IPS-NIHi11 (cell line): ENCODE measurements around the gene CCDC78.
"Not testable (repeated sequence)": the region's sequence is repeated elsewhere in the genome, so short reads cannot be mapped to it uniquely, and the experiment has no call there.

Source experiments
- DNase-seq: peaks from one replicate; pipeline ENCODE4 v3.0.0; 2012; ENCODE audit warnings: mixed read lengths, low spot score

Gene CCDC78

DNA sequence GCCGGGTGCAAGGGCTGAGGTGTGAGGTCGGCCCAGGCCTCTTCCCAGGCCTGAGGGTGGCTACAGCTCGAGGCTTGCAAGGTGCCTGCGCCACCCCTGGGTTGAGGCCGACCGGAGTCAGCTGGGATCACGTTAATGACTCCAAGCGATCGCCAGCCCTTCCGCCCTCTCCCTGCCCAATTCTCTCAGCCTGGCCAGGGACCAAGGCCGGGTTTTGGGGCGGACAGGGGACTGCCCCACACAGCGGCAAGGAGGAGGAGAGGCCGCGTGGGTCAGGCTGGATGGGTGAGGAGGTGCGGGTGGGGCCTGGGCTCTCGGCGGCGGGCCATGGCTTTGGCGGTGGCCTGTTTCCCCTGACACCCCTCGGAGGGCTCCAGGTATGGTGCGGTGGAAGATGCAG, 32.9 kb downstream of the CCDC78 start:
- no peak for DNase-seq

DNA sequence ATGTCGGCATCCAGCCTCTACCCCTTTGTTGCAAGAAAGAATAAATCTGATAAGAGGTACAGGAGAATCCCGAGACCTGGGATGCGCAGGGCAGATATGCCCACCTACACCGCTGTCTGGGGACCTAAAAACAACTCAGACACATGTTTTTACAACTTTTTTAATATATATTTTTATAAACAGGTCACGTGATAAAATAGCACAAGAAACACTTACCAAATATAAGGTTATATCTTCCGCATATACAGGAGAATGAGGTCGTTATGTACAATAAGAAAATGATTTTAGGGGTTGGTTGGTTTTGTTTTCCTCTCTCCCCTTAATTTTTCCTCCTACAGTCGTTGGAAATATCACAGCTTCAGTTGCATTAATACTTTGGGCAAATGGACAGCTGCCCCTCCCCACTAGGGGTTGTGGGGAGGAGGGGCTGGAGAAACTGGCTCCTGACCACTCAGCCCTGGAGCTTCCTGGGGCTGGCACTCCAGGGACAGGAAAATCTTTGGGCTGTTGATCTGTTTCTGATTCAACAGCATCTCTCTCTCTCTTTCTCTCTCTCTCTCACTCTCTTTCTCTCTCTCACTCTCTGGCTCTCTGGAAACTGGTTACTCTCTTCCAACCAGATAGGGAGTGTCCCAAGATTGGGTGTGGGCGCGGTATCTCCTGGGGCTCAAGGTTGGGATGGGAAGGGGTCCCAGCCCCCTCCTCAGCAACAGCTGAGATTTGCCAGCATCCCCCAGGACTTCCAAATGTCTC, 33.7 kb downstream of the CCDC78 start:
- no peak for DNase-seq

DNA sequence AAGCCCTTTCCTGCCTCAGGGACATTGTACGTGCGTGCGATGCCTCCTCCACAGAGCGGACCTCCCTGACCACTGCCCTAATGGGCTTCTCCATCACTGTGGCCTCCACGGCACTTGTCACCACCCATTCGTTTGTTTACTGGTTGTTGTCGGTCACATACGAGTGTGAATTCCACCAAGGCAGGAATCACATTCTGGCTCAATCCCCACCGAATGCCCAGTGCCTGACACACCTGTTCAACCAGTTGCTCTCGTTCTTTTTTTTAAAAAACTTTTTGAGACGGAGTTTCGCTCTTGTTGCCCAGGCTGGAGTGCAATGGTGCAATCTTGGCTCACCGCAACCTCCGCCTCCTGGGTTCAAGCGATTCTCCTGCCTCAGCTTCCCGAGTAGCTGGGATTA, 35.0 kb downstream of the CCDC78 start:
- not testable (repeated sequence) for DNase-seq

DNA sequence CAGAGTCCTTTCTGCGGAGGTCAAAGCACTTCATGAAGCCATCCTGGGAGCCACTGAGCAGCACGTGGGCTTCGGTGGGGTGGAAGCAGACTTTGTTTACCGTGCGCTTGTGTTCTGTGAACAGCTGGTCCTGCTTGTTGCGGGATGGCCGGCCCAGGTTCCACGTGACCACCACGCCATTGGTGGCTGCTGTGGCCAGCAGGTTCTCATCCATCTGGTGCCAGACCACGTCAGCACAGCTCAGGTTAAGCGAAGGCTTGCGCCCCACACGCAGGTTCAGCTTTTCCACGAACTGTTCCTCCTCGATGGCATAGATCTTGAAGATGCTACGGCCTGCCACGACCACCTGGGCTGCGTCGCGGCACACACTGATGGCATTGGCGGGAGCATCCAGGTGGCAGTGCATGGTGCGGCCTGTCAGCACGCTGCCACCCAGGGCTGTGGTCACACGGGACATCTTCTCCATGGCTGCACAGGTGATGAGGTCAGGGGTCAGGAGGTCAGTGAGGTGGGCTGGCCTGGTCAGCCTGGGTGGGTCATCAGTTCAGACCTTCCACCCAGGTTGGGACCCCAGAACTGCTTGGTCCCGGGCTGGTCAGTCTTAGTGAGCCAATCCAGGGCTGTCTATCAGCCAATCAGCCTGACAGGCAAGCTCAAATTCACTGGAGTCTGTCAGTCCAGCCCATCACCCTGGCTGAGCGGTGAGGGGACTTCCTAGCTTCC, 36.9 kb downstream of the CCDC78 start:
- DNase-seq, result no peak

DNA sequence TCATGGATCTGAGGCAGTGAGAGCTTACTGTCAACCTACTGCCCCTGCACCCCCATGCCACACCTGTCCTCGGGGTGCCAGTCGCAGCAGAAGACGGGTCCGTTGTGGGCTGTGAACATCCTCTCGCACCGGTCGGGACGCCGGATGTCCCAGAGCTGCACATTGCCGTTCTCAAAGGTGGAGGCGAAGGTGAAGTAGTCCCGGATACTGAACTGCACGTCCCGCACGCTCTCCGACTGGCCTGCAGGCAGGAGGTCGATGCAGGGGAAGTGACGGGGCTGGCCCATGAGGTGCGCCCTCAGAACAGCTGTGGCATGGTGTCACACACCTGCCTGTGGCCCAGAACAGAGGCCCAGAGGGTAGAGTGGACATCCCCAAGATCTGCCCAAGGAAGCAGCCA, 38.7 kb downstream of the CCDC78 start:
- no peak for DNase-seq

DNA sequence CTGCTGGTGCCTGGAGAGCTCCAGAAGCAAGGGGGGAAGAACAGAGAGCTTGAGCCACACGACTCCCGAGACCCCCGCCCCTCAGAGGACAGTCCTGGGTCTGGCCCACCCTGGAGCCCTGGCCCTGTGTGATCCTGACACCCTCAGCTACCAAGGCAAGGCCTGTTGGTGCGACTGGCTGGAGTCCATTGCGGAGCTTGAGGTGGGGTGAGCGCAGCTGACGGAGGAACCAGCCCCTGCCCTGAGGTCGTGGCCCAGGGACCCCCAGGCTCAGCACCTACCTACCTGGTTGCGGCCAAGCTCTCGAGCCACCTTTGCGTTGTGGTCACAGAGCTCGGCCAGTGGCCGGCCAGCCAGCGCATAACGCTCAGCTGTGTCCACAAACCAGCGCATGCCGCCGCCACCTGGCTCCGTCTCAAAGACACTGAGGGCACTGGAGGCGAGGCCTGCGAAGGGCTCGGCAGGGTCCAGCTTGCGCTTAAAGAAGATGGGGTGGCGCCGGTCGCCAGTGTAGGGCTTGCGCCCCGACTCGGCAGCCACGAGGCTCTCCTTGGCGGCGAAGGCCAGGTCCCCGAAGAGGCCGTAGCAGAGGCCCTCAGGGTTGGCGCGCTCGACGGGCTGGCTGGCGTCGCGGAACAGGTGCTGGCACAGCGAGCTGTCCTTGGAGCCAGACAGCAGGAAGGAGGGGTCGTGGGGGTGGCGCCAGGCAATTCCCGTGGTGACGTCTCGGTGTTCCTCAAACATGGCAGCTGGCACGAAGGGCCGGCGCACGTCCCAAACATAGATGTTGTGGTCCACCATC, 39.6 kb downstream of the CCDC78 start:
- no peak for DNase-seq

DNA sequence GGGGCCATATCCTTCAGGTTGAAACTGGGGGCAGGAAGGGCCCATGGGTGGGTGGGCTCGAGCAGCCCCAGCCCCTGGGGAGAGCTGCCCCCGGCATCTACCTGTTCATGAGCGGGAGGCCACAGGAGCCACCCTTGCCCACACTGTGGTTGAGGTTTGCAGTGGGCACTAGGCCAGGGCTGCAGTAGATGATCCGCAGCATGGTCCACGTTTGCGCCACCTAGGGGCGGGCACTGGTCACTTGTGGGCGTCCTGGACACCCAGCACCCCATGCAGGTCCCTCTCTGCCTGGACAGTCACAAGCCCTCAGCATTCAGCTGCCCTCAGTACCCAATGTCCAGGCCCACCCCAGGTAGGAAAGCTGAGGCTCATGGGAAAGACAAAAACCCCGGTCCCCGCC, 40.3 kb downstream of the CCDC78 start:
- DNase-seq, result peak; percentile 54

DNA sequence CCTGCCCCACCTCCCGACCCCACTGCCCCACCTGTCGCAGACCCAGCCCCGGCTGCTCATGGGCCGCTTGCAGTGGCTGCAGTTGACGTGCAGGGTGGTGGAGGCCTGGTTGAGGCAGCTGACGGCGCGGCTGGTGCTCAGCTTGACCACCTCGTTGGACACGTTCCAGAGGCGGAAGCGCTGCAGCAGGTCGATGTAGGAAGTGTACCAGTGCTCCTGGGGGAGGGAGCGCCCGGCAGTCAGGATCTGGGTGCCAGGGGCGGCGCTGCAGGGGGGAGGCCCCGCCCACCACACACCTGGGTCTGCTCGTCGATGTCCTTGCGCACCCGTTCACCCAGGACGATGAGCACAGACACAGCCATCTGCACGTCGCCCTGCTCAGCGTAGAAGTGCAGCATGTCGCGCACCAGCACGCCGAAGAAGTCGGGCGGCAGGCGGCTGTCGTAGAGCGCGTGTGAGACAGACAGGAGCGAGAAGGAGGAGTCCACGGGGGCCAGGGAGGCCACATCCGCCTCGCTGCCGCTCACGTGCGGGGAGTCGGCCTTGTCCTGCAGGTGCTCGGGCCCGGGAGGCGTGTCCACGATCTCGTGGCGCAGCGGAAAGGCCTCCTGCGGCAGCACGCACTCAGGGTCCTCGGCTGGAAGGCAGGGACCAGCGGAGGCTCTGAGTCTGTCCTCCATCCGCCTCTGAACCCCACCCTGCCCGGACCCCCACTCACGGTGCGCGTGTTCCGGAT, 41.1 kb downstream of the CCDC78 start:
- no peak for DNase-seq

DNA sequence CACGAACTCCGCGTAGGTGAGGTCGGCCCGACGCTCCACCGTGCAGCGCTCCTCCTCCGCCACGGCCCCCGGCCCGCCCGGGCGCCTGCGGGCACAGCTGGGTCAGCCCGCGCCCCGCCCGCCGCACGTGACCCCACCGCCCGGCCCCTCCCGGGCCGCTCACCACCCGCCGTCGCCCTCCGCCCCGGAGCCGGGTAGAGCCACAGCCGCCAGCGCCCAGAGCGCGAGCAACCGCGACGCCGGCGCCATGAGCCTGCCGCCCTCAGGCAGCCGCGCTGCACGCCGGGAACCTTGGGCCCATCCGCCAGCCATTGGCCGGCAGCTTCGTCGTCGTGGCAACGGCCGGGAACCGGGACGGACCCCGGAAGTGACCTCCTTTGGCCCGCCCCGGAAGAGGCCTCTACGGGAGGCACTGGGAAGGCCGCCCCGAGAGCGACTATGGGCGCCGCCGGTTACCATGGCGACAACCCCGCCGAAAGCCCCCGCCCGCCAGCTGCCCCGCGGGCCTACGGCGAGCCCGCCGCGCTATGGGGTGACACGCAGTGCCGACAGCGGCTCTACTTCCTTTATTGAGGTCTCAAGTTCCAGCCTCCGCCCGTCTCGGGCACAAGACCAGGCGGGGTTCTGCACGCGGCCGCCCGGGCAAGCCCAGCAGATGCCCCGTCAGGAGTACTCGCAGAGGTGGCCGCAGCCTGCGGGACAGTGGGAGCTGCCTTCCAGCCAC, 42.0 kb downstream of the CCDC78 start, which contains the start of gene JMJD8:
Gene JMJD8, minus strand, starts transcription at position 264 of the 724 bp plus-strand sequence. Its CDS starts 15 bp downstream, at position 249.
- peak; percentile 92 for DNase-seq

DNA sequence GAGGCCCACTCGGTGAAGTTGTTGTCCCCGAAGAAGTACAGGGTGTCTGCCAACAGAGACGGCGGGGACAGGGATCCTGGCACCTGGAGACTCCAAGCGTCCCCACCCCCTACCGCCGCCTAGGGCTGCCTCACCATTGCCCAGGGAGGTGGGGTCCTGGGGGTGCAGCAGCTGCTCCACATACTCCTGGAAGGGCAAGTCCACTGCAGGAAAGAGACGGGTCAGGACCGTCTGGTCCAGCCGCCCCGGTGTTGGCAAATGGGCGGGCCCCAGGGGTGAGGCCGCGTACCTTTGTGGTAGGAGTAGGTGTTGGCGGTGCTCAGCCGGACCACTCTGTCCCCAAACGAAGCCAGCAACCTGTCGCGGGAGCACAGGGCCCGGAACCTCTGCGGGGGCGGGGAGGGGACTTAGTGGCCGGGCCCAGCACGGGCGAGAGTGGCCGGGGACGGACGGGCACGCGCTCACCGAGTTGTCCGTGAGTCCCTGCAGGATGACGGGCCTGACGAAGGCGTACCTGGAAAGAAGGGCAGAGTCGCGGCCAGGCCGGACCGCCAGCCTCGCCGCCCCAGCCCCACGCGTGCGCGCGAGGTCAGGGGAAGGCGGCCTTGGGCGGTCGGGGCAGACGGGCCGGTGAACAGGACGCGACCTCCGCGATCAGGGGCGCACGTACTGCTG, 42.7 kb downstream of the CCDC78 start:
- DNase-seq, result no peak

DNA sequence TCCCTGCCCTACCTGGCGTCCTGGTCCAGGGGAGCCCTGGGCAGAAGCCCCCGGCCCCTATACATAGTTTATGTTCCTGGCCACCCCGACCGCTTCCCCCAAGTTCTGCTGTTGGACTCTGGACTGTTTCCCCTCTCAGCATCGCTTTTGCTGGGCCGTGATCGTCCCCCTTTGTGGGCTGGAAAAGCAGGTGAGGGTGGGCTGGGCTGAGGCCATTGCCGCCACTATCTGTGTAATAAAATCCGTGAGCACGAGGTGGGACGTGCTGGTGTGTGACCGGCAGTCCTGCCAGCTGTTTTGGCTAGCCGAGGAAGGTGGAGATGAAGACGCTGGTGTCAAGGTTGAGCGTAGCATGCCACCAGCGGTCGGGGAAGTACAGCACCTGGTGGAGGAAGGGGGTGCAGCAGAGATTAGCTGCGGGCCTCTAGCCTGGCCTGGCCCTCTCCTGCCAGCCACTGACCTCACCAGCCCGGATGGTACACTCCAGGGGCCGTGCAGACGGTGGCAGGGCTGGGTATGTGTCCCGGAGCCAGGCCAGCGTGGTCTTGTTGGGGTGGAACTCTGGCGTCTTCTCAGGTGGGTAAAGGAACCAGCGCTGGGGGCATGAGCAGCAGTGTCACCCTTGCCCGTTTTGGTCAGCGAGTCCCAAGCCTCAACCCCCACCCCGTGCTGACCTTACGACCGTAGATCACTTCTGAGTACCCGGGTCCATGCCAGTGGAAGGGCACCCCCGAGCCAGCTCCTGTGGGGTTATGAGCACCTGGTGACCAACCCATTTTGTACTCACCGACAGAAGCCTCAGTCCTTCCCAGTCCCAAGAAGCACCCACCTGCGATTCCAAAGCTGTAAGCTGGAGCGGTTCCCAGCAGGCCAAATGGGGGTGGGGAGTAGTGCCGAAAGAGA, 43.5 kb downstream of the CCDC78 start:
- no peak for DNase-seq

DNA sequence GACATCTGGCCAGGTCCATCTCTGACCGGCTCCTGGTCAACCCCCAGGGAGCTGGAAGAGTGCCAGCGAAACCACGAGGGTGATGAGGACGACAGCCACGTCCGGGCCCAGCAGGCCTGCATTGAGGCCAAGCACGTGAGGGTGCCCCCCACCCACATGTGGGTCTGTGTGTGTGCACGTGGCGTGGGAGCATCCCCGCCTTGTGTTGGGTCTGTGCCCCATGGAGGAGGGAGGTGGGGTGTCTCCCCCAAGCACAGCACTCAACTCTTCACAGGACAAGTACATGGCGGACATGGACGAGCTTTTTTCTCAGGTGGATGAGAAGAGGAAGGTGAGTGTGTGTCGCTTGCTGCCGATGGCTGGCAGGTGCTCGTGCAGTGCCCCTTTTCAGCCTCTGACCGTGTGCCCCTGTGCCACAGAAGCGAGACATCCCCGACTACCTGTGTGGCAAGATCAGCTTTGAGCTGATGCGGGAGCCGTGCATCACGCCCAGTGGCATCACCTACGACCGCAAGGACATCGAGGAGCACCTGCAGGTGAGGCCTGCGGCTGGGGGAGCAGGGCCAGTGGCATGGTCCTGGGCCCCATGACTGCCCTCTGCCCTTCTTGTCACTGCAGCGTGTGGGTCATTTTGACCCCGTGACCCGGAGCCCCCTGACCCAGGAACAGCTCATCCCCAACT, 44.4 kb downstream of the CCDC78 start:
- no peak for DNase-seq

DNA sequence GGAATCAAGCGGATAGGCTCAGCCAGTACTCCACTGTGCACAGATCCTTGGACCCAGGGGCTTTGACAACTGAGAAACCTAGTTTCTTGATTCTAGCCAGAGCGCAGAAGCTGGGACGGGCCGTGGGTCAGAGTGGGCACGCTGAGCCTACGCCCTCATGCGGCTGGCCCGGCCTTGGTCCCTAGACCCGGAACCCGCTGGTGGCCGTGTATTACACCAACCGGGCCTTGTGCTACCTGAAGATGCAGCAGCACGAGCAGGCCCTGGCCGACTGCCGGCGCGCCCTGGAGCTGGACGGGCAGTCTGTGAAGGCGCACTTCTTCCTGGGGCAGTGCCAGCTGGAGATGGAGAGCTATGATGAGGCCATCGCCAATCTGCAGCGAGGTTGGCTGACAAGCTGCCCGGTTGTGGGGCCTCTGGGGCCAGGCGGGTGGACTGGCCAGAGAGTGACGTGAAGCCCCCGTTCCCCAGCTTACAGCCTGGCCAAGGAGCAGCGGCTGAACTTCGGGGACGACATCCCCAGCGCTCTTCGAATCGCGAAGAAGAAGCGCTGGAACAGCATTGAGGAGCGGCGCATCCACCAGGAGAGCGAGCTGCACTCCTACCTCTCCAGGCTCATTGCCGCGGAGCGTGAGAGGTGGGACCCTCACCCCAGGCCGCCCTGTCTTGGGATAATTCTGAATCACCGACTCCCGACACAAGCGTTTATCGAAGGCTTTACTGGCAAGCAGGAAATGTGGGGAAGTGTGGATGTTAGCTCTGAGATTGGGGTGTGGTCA, 45.1 kb downstream of the CCDC78 start:
- no peak for DNase-seq

DNA sequence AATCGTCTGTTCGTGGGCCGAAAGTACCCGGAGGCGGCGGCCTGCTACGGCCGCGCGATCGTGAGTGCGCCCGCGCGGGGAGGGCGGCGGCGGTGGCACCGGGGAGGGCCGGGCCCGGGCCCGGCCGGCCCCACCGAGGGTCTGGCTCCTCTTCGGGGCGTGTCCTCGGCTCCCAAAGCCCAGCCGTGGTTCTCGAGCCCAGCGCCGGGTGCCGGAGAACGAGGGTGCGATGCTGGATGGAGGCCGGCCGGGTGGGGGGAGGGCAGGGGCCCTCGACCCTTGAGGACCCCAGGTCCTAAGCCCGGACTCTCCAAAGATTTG, 45.7 kb downstream of the CCDC78 start:
- no peak for DNase-seq

DNA sequence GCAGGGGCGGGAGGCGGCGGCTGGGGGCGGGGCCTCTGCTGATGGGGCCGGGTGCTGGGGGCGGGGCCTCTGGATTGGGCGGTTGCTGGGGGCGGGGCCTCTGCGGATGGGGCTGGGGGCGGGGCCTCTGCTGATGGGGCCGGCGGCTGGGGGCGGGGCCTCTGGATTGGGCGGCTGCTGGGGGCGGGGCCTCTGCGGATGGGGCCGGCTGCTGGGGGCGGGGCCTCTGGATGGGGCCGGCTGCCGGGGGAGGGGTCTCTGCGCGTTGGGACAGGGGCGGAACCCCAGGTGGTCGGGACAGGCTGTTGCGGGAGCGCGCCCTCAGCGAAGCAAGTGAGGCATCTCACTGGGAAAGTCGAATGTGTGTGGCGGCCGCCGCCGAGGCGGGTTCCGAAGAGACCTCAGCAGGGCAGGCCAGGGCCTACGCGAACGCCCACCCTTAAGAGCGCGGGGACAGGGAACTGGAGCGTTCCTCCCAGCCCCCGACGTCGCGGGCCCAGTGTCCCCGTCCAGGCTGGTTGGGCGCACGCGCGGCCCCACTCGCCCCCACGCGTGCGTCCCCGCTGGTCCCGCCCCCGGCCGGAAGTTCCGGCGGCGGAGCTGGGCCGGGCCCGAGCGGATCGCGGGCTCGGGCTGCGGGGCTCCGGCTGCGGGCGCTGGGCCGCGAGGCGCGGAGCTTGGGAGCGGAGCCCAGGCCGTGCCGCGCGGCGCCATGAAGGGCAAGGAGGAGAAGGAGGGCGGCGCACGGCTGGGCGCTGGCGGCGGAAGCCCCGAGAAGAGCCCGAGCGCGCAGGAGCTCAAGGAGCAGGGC, 46.2 kb downstream of the CCDC78 start, which contains the start of gene STUB1:
Gene STUB1, plus strand, starts transcription at position 597 of the 811 bp plus-strand sequence. Its CDS starts 116 bp downstream, at position 713.
- DNase-seq, result peak; percentile 82

DNA sequence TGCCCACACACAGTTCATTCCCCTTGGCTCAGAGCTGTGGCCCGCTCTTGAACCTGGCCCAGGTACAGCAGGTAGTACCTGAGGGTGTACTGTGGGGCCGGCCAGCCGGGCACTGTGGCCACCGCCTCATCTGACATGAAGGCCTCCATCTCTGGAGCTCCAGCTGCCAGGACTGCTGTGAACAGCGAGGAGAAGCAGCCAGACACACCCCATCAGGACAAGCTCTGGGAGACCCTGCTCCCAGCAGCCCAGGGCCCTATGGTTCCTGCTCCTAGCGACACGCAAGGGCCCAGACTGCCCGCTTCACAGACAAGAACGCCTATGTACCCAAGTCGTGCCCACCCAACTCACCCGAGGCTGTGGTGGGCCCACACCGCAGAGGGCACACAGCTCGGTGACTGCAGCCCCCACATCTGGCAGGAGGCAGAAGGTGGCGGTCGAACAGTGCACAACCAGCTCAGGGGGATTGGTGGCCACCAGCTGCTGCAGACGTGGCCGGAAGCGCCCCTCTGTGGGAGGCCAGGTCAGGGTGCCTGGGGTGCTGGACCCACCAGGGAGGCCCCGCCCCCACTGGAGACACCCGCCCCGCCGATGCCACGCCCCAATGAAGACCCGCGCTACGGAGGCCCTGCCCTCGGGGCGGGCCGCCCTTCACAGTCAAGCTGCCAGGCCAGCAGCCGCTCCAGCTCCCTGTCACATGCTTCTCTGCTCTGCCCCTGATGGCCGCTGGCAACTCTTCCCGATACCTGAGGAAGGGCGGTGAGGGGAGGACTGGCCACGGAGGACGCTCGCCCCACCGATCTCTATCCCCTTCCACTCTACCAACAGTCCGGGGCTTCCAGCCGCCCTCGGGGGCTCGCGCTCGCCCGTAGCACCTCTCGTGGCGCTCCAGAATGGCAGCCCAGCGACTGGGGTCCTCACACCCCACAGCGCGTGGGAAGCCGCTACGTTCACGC, 47.1 kb downstream of the CCDC78 start:
- DNase-seq, result peak; percentile 73
